ENCODE data around the gene DROSHA. TPM values are rescaled to one million over a fixed set of nuclear protein-coding genes. Genes with fewer than 3 reads are reported as not detected.
"Not testable (repeated sequence)": the region's sequence is repeated elsewhere in the genome, so short reads cannot be mapped to it uniquely, and the experiment has no call there.

DROSHA gene
- total RNA-seq, 1 donor from 2014 or later, result 97.3 TPM

- peaks cover 16% of the 10 kb centered on the region for H3K36me3 Mint-ChIP-seq
These were observed 130.2 kb downstream of the DROSHA start for GRCh38 chr5:31401691-31402090.

GRCh38 chr5:31397926-31398557 is 133.9 kb downstream of the DROSHA start:
- no peaks in the 10 kb centered on the region for H3K4me1 Mint-ChIP-seq (ENCODE audit: unreplicated experiment)
- no peaks in the 10 kb centered on the region for H3K27me3 Mint-ChIP-seq
- H3K9me3 Mint-ChIP-seq, result peaks cover 10% of the 10 kb centered on the region
- H3K4me3 Mint-ChIP-seq, result no peak overlapping the region
- peaks cover 13% of the 10 kb centered on the region for H3K36me3 Mint-ChIP-seq
- no peak for TF ChIP-seq CTCF (conservative IDR thresholded peaks at IDR 0.05)
- no peak overlapping the region for H3K27ac Mint-ChIP-seq
- DNase-seq (ENCODE audit: extremely low spot score, unreplicated experiment), result no peak

More at GRCh38 chr5:31401691-31402090, 130.2 kb downstream of the DROSHA start:
- Mint-ChIP-seq H3K27ac (no peak overlapping the region), H3K4me1 (ENCODE audit: unreplicated experiment) (no peaks in the 10 kb centered on the region), H3K9me3 (no peaks in the 10 kb centered on the region), H3K27me3 (no peaks in the 10 kb centered on the region), H3K4me3 (no peak overlapping the region)
- DNase-seq (ENCODE audit: extremely low spot score, unreplicated experiment), result no peak
- no peak for TF ChIP-seq CTCF (conservative IDR thresholded peaks at IDR 0.05)

GRCh38 chr5:31396611-31397295 is 135.1 kb downstream of the DROSHA start:
- Mint-ChIP-seq H3K4me1 (ENCODE audit: unreplicated experiment) (no peaks in the 10 kb centered on the region), H3K9me3 (peaks cover 13% of the 10 kb centered on the region), H3K36me3 (peaks cover 14% of the 10 kb centered on the region), H3K4me3 (no peak overlapping the region), H3K27ac (no peak overlapping the region), H3K27me3 (no peaks in the 10 kb centered on the region)
- DNase-seq (ENCODE audit: extremely low spot score, unreplicated experiment), result no peak
- no peak for TF ChIP-seq CTCF (conservative IDR thresholded peaks at IDR 0.05)

GRCh38 chr5:31395450-31396045 is 136.3 kb downstream of the DROSHA start:
- H3K4me3 Mint-ChIP-seq, result peak overlapping the region; percentile 22

GRCh38 chr5:31393126-31393525 is 138.8 kb downstream of the DROSHA start:
- Mint-ChIP-seq H3K4me1 (ENCODE audit: unreplicated experiment) (no peaks in the 10 kb centered on the region), H3K27me3 (peaks cover 3% of the 10 kb centered on the region), H3K9me3 (peaks cover 21% of the 10 kb centered on the region), H3K4me3 (no peak overlapping the region), H3K36me3 (peaks cover 8% of the 10 kb centered on the region), H3K27ac (no peak overlapping the region)
- DNase-seq (ENCODE audit: extremely low spot score, unreplicated experiment), result no peak
- TF ChIP-seq CTCF (conservative IDR thresholded peaks at IDR 0.05), result no peak

More at GRCh38 chr5:31395450-31396045, 136.3 kb downstream of the DROSHA start:
- not testable (repeated sequence) for H3K4me1 Mint-ChIP-seq (ENCODE audit: unreplicated experiment); H3K27me3 Mint-ChIP-seq; DNase-seq (ENCODE audit: extremely low spot score, unreplicated experiment)
- Mint-ChIP-seq H3K36me3 (peaks cover 10% of the 10 kb centered on the region), H3K27ac (peak overlapping the region; percentile 48), H3K9me3 (peaks cover 13% of the 10 kb centered on the region)

GRCh38 chr5:31392061-31392460 is 139.8 kb downstream of the DROSHA start:
- H3K27ac Mint-ChIP-seq, result no peak overlapping the region
- no peak for TF ChIP-seq CTCF (conservative IDR thresholded peaks at IDR 0.05)
- DNase-seq (ENCODE audit: extremely low spot score, unreplicated experiment), result no peak
- H3K27me3 Mint-ChIP-seq, result peaks cover 3% of the 10 kb centered on the region
- H3K4me1 Mint-ChIP-seq (ENCODE audit: unreplicated experiment), result no peaks in the 10 kb centered on the region
- peaks cover 23% of the 10 kb centered on the region for H3K9me3 Mint-ChIP-seq
- peaks cover 8% of the 10 kb centered on the region for H3K36me3 Mint-ChIP-seq
- no peak overlapping the region for H3K4me3 Mint-ChIP-seq
